NCI-H2171 treated with DMSO at 0.1 percent for 48 hours (cell line): Measurements from ENCODE around the gene FAM136A.
"Not testable (repeated sequence)": the region's sequence is repeated elsewhere in the genome, so short reads cannot be mapped to it uniquely, and the experiment has no call there.

Source experiments
- DNase-seq: peaks from one replicate; lab custom pipeline; 2025; lab: John Stamatoyannopoulos, UW

FAM136A gene

GRCh38 chr2:70297828-70298227 is 4.0 kb downstream of the FAM136A start:
- not testable (repeated sequence) for DNase-seq

DNA sequence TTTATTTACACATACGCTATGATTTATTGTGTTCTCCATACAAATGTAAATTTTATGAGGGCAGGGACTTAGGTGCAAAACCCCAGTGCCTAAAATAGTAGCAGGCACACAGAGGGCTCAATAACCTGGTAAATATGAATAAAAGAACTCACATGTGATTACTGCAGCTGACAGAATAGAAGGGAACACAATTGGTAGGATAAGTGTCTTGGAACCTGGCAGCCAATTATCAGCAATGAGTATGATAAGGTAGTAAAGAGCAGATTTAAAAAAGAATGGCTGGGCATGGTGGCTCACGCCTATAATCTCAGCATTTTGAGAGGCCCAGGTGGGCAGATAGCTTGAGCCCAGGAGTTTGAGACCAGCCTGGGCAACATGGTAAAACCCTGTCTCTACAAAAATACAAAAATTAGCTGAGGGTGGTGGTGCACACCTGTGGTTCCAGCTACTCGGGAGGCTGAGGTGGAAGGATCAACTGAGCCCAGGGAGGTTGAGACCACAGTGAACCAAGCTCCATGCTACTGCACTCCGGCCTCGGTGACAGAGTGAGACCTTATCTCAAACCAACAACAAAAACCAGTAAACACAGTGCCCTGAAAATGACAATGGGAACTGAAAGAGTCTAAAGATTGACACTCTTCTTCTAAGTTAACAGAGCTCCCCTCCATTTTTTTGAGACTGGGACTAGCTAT is 18.2 kb downstream of the FAM136A start:
- DNase-seq = no peak

DNA sequence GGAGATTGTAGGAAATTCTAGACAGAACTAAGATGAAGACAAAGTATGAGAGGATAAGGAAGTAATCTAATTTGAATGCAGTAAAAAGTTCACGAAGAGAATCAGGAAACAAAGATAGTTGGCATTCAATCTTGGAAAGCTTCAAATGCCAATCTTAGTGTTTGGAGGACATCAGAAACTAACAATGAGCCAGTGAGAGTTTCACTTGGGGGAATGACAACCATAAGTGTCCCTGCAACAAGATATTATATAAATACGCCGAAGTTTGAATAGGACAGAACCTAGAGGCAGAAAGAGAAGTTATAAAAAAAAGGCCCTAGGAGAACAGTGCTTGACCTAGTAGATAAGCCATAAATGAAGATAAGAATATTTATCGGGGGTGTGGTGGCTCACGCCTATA is 19.4 kb downstream of the FAM136A start:
- DNase-seq = no peak

- no peak for DNase-seq
These were observed 21.5 kb downstream of the FAM136A start for GRCh38 chr2:70280242-70280798.

DNA sequence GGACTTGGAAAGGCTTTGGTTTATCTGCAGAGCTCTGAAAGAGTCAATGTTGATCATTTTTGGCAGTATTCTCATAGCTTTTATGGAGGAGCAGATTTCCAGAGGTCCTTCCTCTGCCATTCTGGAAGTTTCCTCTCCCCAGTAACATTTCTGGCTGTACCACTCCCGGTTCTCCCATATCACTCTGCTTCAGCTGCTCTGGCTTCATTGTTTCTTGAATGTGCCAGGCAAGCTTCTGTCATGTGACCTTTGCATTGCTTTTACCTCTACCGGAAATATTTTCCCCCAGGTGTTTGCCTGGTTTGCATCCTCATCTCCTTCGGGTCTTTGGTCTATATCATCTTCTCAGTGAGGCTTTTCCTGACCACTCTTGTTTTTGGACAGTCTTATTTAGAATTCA is 31.5 kb downstream of the FAM136A start:
- no peak for DNase-seq

DNA sequence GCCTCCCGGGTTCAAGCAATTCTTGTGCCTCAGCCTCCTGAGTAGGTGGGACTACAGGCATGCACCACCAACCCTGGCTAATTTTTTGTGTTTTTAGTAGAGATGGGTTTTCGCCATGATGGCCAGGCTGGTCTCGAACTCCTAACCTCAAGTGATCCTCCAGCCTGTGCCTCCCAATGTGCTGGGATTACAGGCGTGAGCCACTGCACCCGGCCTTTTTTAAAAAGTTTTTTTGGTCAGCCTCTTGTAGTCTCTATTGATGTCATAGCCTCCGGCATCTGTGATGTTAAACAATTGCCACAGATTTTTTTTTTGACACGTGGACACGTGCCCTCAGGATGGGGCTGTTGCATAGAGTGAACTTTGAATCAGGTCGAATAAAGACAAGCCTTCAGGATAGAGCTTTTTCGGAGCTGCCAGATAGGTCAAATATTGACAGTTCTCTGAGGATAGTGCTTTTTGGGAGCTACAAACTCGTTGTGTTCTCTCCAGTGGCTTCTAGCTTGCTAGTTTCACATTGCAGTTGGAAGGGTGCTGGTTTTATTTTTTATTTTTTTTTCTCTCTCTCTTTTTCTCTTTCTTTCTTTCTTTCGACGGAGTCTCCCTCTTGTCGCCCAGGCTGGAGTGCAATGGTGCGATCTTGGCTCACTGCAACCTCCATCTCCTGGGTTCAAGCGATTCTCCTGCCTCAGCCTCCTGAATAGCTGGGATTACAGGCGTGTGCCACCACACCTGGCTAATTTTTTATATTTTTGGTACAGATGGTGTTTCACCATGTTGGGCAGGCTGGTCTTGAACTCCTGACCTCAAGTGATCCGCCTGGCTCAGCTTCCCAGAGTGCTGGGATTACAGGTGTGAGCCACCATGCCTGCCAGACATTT is 32.2 kb downstream of the FAM136A start:
- DNase-seq = not testable (repeated sequence)

- not testable (repeated sequence) for DNase-seq
These were observed 34.9 kb downstream of the FAM136A start for GRCh38 chr2:70266925-70267324.

DNA sequence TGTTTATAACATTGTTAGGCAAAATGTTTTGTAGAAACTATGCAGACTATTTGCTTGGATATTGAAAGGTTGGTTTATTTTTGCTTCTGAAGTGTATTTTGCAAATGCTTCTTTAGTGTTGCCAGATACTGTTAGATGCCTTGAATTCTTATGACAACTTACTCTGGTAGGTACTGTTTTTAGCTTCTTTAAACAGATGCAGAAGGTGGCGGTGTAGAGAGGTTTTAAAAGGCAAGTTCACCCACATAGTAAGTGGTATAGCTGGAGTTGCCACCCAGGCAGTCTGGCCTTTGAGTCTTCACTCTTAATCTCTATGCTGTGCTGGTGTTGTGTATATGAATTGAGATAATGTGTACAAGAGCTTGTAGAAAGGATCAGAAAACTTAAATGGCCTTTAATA is 40.4 kb downstream of the FAM136A start:
- no peak for DNase-seq

GRCh38 chr2:70258532-70258875 is 43.4 kb downstream of the FAM136A start:
- DNase-seq = no peak

DNA sequence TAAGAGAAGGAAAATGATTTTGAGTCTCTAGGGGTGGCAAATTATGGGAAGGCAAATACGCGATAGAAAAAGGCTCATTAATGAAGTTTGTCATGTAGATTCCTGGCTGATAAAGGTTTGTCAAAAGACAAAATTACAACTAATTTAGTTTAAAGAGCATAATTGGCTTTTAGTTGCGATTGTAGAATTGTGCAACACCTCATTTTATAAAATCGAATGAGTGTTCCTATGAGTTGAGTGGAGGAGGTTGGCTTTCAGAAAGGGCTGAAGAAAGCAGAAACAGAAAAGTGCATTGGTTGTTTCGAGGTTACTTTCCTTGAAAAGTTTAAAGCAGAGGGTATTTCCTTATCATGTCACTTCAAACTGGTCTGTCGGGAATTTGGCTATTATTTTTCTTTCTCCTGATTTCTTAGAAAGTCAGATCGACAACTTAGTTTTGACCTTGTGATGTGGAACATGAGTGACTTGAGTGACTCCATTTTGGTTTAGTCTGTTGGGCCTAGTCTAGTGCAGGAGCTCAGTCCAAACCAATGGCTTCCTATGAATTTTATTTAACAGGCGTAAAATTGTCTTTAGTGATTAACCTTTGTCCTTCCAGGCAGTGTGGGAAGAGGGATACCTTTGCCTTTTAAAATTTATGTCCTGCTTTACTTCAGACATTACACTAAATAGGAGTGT is 46.1 kb downstream of the FAM136A start:
- no peak for DNase-seq

- no peak for DNase-seq
These were observed 51.4 kb downstream of the FAM136A start for GRCh38 chr2:70250434-70250833.

DNA sequence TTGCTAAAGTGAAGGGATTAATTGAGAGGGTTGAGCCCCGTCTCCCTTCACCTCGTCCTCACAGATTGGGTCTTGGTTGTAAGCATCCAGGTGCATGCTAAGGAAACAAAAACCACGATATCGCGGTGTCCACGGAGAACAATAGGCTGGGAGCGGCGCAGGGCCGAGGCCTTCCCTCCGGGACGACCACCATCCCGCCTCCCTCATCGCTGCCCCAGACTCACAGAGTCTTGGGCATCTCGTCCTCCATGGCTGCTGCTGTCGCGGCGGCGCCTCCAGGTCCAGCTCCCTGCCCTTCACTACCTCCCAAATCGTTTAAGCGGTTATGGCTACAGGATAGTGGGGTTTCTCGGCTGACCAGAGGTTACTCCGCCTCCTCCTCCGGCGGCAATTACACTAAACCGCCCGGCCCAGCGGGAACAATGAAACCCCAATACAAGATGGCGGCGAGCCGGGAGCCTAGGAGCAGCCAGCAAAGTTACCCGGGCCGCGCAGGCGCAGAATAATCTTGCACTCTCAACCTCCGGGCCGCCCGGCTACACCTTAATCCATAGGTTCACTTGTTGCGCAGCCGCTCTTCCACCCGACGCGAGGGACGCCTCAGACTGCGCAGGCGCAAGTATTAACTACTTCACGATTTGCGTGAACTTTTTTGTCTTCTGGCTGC is 53.6 kb downstream of the FAM136A start, which contains the start of gene TIA1:
TIA1 (minus strand) TSS at position 448 of the 667 bp plus-strand sequence; CDS start at position 250, 198 bp downstream.
- peak; percentile 99 for DNase-seq

DNA sequence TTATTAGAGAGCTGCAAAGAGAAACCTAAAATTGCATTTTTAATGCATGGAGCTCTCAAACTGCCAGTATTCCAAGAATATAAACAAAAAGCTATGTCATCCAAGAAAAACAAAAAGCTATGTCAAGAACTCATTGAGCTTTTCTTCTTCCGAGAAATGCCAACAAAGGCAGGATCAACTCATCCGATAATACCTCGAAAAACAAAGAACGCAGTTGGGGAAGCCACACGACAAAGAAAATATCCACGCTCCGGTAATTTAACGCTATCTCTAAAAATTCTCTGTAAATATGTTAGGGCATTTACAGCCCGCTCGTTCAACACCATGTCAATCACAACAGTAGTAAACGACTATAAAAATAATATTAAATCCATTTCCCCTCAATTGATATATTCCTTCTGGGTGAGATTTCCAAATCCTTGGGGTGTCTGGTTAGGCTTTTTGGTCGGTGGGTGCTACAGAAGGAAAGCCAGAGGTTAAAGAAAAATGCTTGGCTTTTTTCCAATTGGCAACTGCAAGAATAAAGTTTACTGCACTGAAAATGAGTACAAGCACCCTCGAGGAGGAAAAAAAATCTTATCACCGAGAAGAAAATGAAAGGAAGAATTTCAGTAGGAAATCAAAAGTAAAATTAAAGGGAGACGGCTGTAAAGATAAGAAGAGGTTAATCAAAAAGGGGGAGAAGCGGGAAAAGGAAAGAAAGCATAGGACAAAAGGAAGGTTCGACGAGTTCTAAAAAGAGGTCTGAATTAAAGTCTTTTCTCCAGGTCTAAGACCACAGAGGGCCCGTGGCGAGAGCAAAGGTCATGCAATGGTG is 54.3 kb downstream of the FAM136A start:
- DNase-seq = peak; percentile 43
